K562 (cell line): Measurements from ENCODE around the gene RANBP3. TPM values are rescaled to one million over a fixed set of nuclear protein-coding genes. Genes with fewer than 3 reads are reported as not detected.

ENCODE experiments used
- ATAC-seq: fragments of 200-7000 bp; cut with Tn5 transposase; 3 replicates; pipeline ENCODE4 v1.9.1; 2020; ENCODE audit warnings: moderate library complexity
- Bru-seq: library from RNA; stranded (reverse); fragments of 400-500 nt; gene quantifications from one replicate; lab custom pipeline; 2021; lab: Mats Ljungman, UMichigan
- BruChase-seq, 2 experiments: library from RNA; stranded (reverse); fragments of 400-500 nt; gene quantifications; one replicate each; lab custom pipeline; 2021; lab: Mats Ljungman, UMichigan
- BruUV-seq: library from RNA; stranded (reverse); fragments of 400-500 nt; replicated peaks from 2 replicates; lab custom pipeline; 2021; lab: Mats Ljungman, UMichigan
- CTCF ChIA-PET: fragments of 300-600 bp; formaldehyde crosslinking; extraction: SDS; loops from one replicate; lab custom pipeline; 2021; ENCODE audit warnings: low intra/inter-chr PET ratio; lab: Yijun Ruan, JAX
- POLR2A ChIA-PET: fragments of 300-600, 350-650 bp; sonication (Branson Sonifier 250); formaldehyde crosslinking; extraction: SDS; loops from one replicate; lab custom pipeline; 2021; ENCODE audit warnings: antibody characterized with exemption, inconsistent platforms; lab: Yijun Ruan, JAX
- DNase-seq, 4 experiments: peaks; one replicate each; pipeline versions ENCODE4 v3.0.0 to v3.0.0-alpha.2; 2011 to 2018; ENCODE audit warnings: low spot score in 3 of 4, mixed read lengths in 3 of 4; ENCODE audit errors: extremely low read depth in 1 of 4
- FAIRE-seq: peaks from 2 replicates; lab custom pipeline; 2011; peaks lifted over from hg19 to GRCh38; lab: Jason Lieb, UNC
- H2AFZ ChIP-seq: 2 replicates; pipeline ENCODE4 v1.6.0; 2011; ENCODE audit warnings: low read depth, low read length, control low read depth, inconsistent platforms
- H3K27ac ChIP-seq: fragments of 200-600 bp; 3 replicates; pipeline ENCODE4 v1.8.0; 2011; ENCODE audit warnings: low read depth, mild to moderate bottlenecking, control low read depth, inconsistent platforms, low read length, moderate library complexity, mixed read lengths; ENCODE audit errors: extremely low read depth
- H3K27me3 ChIP-seq, 2 experiments: fragments of 300-600 bp in 1 of 2; 2 replicates in 1 of 2; 3 replicates in 1 of 2; pipeline versions ENCODE4 v1.6.0 to v1.8.0; 2011; ENCODE audit warnings: inconsistent platforms in 2 of 2, low read length in 2 of 2, mild to moderate bottlenecking in 1 of 2, mixed read lengths in 1 of 2, moderate library complexity in 1 of 2; ENCODE audit not compliant: control insufficient read depth in 2 of 2, insufficient read depth in 2 of 2
- H3K36me3 ChIP-seq: fragments of 300-600 bp; 3 replicates; pipeline ENCODE4 v1.8.0; 2011; ENCODE audit warnings: mild to moderate bottlenecking, low read length, inconsistent platforms; ENCODE audit not compliant: control insufficient read depth, insufficient read depth
- H3K4me1 ChIP-seq, 2 experiments: fragments of 200-600 bp in 1 of 2; replicated peaks in 1 of 2; 2 replicates in 1 of 2; 3 replicates in 1 of 2; pipeline versions ENCODE4 v1.5.1 to v1.8.0; 2011; ENCODE audit warnings: inconsistent platforms in 2 of 2, low read length in 2 of 2, mild to moderate bottlenecking in 1 of 2, mixed read lengths in 1 of 2, moderate library complexity in 1 of 2; ENCODE audit not compliant: control insufficient read depth in 2 of 2, insufficient read depth in 2 of 2
- H3K4me2 ChIP-seq: 2 replicates; pipeline ENCODE4 v1.6.1; 2011; ENCODE audit warnings: low read length, control low read depth, inconsistent platforms, mixed read lengths; ENCODE audit not compliant: insufficient read depth
- H3K4me3 ChIP-seq: fragments of 200-600 bp; sonication (generic), shearing (Covaris generic); 2 replicates; pipeline ENCODE4 v1.5.1; 2016; ENCODE audit warnings: control low read depth, inconsistent platforms
- H3K79me2 ChIP-seq: fragments of 200-600 bp; 3 replicates; pipeline ENCODE4 v1.8.0; 2011; ENCODE audit warnings: low read length, inconsistent platforms; ENCODE audit not compliant: control insufficient read depth, insufficient read depth
- H3K9ac ChIP-seq, 2 experiments: 2 replicates each; pipeline versions ENCODE4 v1.6.0 to v1.6.1; 2011; ENCODE audit warnings: low read depth in 2 of 2, low read length in 2 of 2, control low read depth in 1 of 2, inconsistent platforms in 1 of 2, mild to moderate bottlenecking in 1 of 2, mixed read lengths in 1 of 2; ENCODE audit not compliant: insufficient read depth in 1 of 2
- H3K9me1 ChIP-seq: one replicate; pipeline ENCODE4 v1.6.0; 2011; ENCODE audit warnings: inconsistent platforms, mild to moderate bottlenecking, low read length, moderate library complexity; ENCODE audit not compliant: control insufficient read depth, insufficient read depth
- H3K9me3 ChIP-seq: replicated peaks from 2 replicates; pipeline ENCODE4 v1.5.1; 2011; ENCODE audit warnings: low read depth, low read length, inconsistent platforms; ENCODE audit not compliant: control insufficient read depth, insufficient read depth
- H4K20me1 ChIP-seq: replicated peaks from 2 replicates; pipeline ENCODE4 v1.6.1; 2011; ENCODE audit warnings: low read length, inconsistent platforms, mixed read lengths; ENCODE audit not compliant: control insufficient read depth, insufficient read depth
- ETV1 ChIP-seq: fragments of 450-650 bp; conservative IDR thresholded peaks from 2 replicates; pipeline ENCODE4 v1.6.1; 2016; ENCODE audit warnings: missing genetic modification characterization, control low read depth, low read depth, missing compliant biosample characterization
- HMG20B ChIP-seq: fragments of 250-450 bp; sonication (Bioruptor Pico); IDR thresholded peaks from 2 replicates; pipeline ENCODE4 v1.5.0; 2021; ENCODE audit warnings: mild to moderate bottlenecking
- JUNB ChIP-seq: fragments of 450-650 bp; formaldehyde crosslinking; conservative IDR thresholded peaks from 2 replicates; pipeline ENCODE4 v1.4.0; 2020; ENCODE audit warnings: mild to moderate bottlenecking
- MED1 ChIP-seq: sonication (generic); formaldehyde crosslinking; IDR thresholded peaks from 2 replicates; pipeline ENCODE4 v1.8.1; 2023; ENCODE audit warnings: missing genetic modification reagents, borderline replicate concordance
- NFE2 ChIP-seq: IDR thresholded peaks from 2 replicates; pipeline ENCODE4 v1.6.1; 2014; ENCODE audit warnings: antibody characterized with exemption, low read depth
- NFXL1 ChIP-seq: fragments of 450-650 bp; formaldehyde crosslinking; IDR thresholded peaks from 2 replicates; pipeline ENCODE4 v1.4.0; 2021; ENCODE audit warnings: mild to moderate bottlenecking
- TBL1XR1 ChIP-seq, 2 experiments: IDR thresholded peaks; 2 replicates each; pipeline ENCODE4 v1.6.1; 2012; ENCODE audit warnings: improper control_type of control experiment in 2 of 2, low read length in 2 of 2, mild to moderate bottlenecking in 1 of 2
- ZNF282 ChIP-seq: sonication (generic); formaldehyde crosslinking; IDR thresholded peaks from 2 replicates; pipeline ENCODE4 v1.8.1; 2023; ENCODE audit warnings: missing genetic modification reagents
- ZNF436 ChIP-seq: fragments of 250-450, 450-650 bp; sonication (Bioruptor Pico); formaldehyde crosslinking; IDR thresholded peaks from 2 replicates; pipeline ENCODE4 v1.7.0; 2020; ENCODE audit warnings: mild to moderate bottlenecking
- WGBS: fragments of 100-300 bp; shearing (Covaris generic); methylation state at CpG from one replicate; pipeline ENCODE4 v1.1.6; 2016; ENCODE audit warnings: low coverage, mixed read lengths; ENCODE audit not compliant: insufficient coverage; ENCODE audit errors: missing lambda C conversion rate; 5-methylcytosine and 5-hydroxymethylcytosine counted together
- in situ Hi-C: fragments of 300-500 bp; cut with MboI; formaldehyde crosslinking; loops from 4 replicates; pipeline ENCODE4 v1.15.0; 2018; ENCODE audit warnings: inconsistent platforms, mixed read lengths
- intact Hi-C: fragments of 100-400 bp; cut with micrococcal nuclease; formaldehyde crosslinking; loops from 2 replicates; pipeline ENCODE4 v1.14.2; 2022
- long read RNA-seq, 3 experiments: library from polyadenylated mRNA in 2 of 3; library from RNA in 1 of 3; unstranded in 2 of 3; stranded (forward) in 1 of 3; transcript quantifications; one replicate each; pipeline ENCODE4 v2.0.0, GENCODE V29; 2019 to 2022
- polyA minus RNA-seq, 3 experiments: library from RNA; depleted of rRNA, polyadenylated mRNA; stranded (reverse); fragments of >200 nt; gene quantifications; 2 replicates each; pipeline ENCODE4 v1.2.3, GENCODE V29; 2011
- polyA plus RNA-seq, 8 experiments: library from polyadenylated mRNA; depleted of rRNA in 4 of 8; stranded (reverse) in 5 of 8; unstranded in 3 of 8; fragments of >200 nt; fragmentation: Nextera tagmentation in 2 of 8; fragmentation: Illumina TruSeq in 1 of 8; extraction: Ambion mirVana in 2 of 8; extraction: Trizol in 1 of 8; gene quantifications; 2 replicates each; pipeline versions ENCODE4 v1.2.1 to v1.2.3, GENCODE V29; 2011 to 2014; ENCODE audit warnings: inconsistent platforms in 1 of 8, missing spikeins in 1 of 8
- total RNA-seq, 7 experiments: library from RNA; depleted of rRNA in 6 of 7; stranded (reverse); fragments of >200 nt in 6 of 7; fragmentation: Illumina TruSeq in 2 of 7; extraction: Trizol in 2 of 7; gene quantifications; 2 replicates each; pipeline versions ENCODE4 v1.2.1 to v1.2.3, GENCODE V29; 2011 to 2021; ENCODE audit warnings: low replicate concordance in 1 of 7
- TF ChIP-seq, protein P1 (sequence below): fragments of 450-650 bp; formaldehyde crosslinking; IDR thresholded peaks from 2 replicates; pipeline ENCODE4 v1.4.0; 2022; ENCODE audit warnings: mild to moderate bottlenecking, moderate library complexity

Gene RANBP3, protein sequence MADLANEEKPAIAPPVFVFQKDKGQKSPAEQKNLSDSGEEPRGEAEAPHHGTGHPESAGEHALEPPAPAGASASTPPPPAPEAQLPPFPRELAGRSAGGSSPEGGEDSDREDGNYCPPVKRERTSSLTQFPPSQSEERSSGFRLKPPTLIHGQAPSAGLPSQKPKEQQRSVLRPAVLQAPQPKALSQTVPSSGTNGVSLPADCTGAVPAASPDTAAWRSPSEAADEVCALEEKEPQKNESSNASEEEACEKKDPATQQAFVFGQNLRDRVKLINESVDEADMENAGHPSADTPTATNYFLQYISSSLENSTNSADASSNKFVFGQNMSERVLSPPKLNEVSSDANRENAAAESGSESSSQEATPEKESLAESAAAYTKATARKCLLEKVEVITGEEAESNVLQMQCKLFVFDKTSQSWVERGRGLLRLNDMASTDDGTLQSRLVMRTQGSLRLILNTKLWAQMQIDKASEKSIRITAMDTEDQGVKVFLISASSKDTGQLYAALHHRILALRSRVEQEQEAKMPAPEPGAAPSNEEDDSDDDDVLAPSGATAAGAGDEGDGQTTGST
- total RNA-seq (2011; cell fraction: chromatin; rRNA removed; ENCODE audit: low replicate concordance): 101 and 160 TPM in 2 replicates
- 112 and 117 TPM in 2 replicates for total RNA-seq (2011; cell fraction: nucleolus; rRNA removed)
- total RNA-seq (2011; cell fraction: nucleoplasm; rRNA removed): 92.0 and 98.2 TPM in 2 replicates
- total RNA-seq (2014; rRNA removed): 63.2 and 82.2 TPM in 2 replicates
- total RNA-seq (2014; rRNA removed; fragmentation: Illumina TruSeq; extraction: Trizol): 42.0 and 48.5 TPM in 2 replicates
- total RNA-seq (2015; rRNA removed; fragmentation: Illumina TruSeq; extraction: Trizol): 54.4 and 66.7 TPM in 2 replicates
- total RNA-seq (2021): 63.1 and 70.3 TPM in 2 replicates
- polyA plus RNA-seq (2011; rRNA removed): 46.6 and 57.6 TPM in 2 replicates
- 70.4 and 122 TPM in 2 replicates for polyA plus RNA-seq (2011; cell fraction: cytosol; rRNA removed)
- polyA plus RNA-seq (2011; cell fraction: nucleus; rRNA removed): 84.9 and 193 TPM in 2 replicates
- polyA plus RNA-seq (2012): 65.4 and 79.1 TPM in 2 replicates
- 68.9 and 81.9 TPM in 2 replicates for polyA plus RNA-seq (2014; fragmentation: Illumina TruSeq; extraction: Trizol)
- 1 to 10 TPM in 1 of 2 experiments, under 1 TPM in 1; 0.90 to 1.8 TPM for polyA plus RNA-seq (2014; fragmentation: Nextera tagmentation; extraction: Ambion mirVana)
- 84.7 and 95.1 TPM in 2 replicates for polyA plus RNA-seq (2014; rRNA removed)
- polyA minus RNA-seq (2011; rRNA and poly(A)+ RNA removed): 29.0 and 45.3 TPM in 2 replicates
- polyA minus RNA-seq (2011; cell fraction: cytosol; rRNA and poly(A)+ RNA removed): 53.6 and 66.7 TPM in 2 replicates
- polyA minus RNA-seq (2011; cell fraction: nucleus; rRNA and poly(A)+ RNA removed): 32.7 and 38.9 TPM in 2 replicates
- percentile 80 among the genes with signal in this experiment for Bru-seq, nascent RNA
- BruChase-seq, experiment 1, labeled RNA remaining after a 2-hour chase: percentile 87 among the genes with signal in this experiment
- BruChase-seq, experiment 2, labeled RNA remaining after a 6-hour chase: percentile 86 among the genes with signal in this experiment
- long read RNA-seq, experiment 1, transcript RANBP3-201 (16 exons, 1,762 nt): major isoform, 17 of 118 reads
- long read RNA-seq, experiment 1, transcript RANBP3-220 (16 exons, 1,783 nt): minor isoform, 10 of 118 reads
- long read RNA-seq, experiment 1, partial matches to known transcripts: 23 of 118 reads
- long read RNA-seq, experiment 1, other reads (novel, unspliced or antisense): 64 of 118 reads
- long read RNA-seq, experiment 2, transcript RANBP3-201 (16 exons, 1,762 nt): major isoform, 6 of 71 reads
- long read RNA-seq, experiment 2, transcript RANBP3-220 (16 exons, 1,783 nt): major isoform, 6 of 71 reads
- long read RNA-seq, experiment 2, partial matches to known transcripts: 23 of 71 reads
- long read RNA-seq, experiment 2, other reads (novel, unspliced or antisense): 33 of 71 reads
- long read RNA-seq, experiment 3, transcript RANBP3-220 (16 exons, 1,783 nt): minor isoform, 6 of 47 reads
- long read RNA-seq, experiment 3, transcript RANBP3-201 (16 exons, 1,762 nt): major isoform, 16 of 47 reads
- long read RNA-seq, experiment 3, partial matches to known transcripts: 8 of 47 reads
- long read RNA-seq, experiment 3, other reads (novel, unspliced or antisense): 16 of 47 reads

DNA sequence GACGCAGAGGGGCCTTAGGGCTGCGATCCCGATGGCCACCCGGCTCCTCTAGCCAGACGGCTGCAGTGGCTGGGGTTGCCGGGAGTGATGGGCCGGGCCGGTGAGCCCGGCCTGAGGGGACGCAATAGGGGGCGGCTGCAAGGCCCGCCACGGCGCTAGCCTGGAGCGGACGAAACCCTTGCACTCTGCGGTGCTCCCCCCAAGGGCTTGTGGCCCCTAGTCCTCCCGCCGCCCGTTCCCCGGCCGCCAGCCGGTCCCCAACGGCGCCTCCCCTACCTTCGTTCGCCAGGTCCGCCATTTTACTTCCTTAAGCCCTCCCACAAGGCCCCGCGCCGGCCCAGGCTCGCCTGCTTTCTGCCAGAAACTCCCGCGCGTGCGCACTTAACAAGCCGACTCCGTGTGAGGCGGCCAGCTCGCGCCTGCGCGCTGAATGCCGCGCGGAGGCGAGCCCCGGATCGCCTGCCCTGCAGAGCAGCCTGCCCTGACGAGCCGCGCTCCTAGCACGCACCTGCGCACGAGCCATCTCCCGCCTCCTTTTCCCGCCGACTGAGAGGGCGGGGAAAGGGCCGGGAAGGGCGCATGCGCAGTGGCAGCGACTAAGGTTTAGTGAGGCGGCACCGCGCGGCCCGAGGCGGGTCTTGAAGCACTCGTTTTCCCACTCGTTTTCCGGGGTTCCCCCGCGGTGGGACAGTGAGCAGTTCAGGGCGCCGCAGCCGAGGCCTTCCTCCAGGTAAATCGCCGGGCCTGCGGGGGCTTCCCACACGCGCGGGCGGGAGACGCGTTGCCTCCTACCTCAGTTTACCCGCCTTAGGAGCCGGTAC is at the start of gene RANBP3:
TSS of gene RANBP3 (minus strand) at position 356 of the 821 bp plus-strand sequence. CDS start at position 298, 58 bp downstream.
- Histone ChIP-seq H3K4me1 (peaks cover 13 to 43% of the 10 kb centered on the region in 2 experiments; a peak in 4 of 5 replicates), H3K4me2 (peak within 1 kb of the TSS; percentile 95), H3K9ac (peak within 1 kb of the TSS; percentile 95 to 99), H4K20me1 (no peaks in the 10 kb centered on the region; the same call in 1 of the 2 replicates), H3K79me2 (peaks cover 75% of the 10 kb centered on the region), H3K9me1 (peaks cover 7% of the 10 kb centered on the region), H3K27ac (peak within 1 kb of the TSS; percentile 96), H2AFZ (peak within 1 kb of the TSS; percentile 87), H3K27me3 (no peaks in the 10 kb centered on the region; a peak in 1 of 5 replicates), H3K9me3 (no peaks in the 10 kb centered on the region), H3K4me3 (peak within 1 kb of the TSS; percentile 92), H3K36me3 (peaks cover 49% of the 10 kb centered on the region)
- DNase-seq (peak; percentile 97 to 99 (median 98)), FAIRE-seq (peak; percentile 97), ATAC-seq (peak; percentile 94)
- no TSS peak for BruUV-seq
- POLR2A ChIA-PET: interaction anchor here (0.6 to 3.4 kb wide), 8 partner anchors 10 to 272 kb away, joined by 3 to 36 read pairs (median 4); partner anchors contain the start of genes CATSPERD and LONP1
- under 1% methylated on average over 70 of the region's 88 CpGs for WGBS
- in situ Hi-C loops (no loop called here), intact Hi-C loops (loop anchor here (2.0 kb wide), 1 partner anchor 73 kb away; the partner anchor contains the start of gene VMAC)
- CTCF ChIA-PET: interaction anchor here (0.7 kb wide), 1 partner anchor 93 kb away, joined by 3 read pairs; no protein-coding TSS in a partner anchor
- TF ChIP-seq ETV1 (tag) (no peak), HMG20B (no peak), JUNB (no peak), MED1 (CRISPR knock-in tag) (no peak), NFXL1 (CRISPR knock-in tag) (no peak), ZNF282 (CRISPR knock-in tag) (peak; percentile 13), NFE2 (no peak), ZNF436 (CRISPR knock-in tag) (no peak), TBL1XR1 (IDR thresholded peaks at IDR 0.05; ENCODE audit: low read length in 2 of 2) (no peak)
- TF ChIP-seq, protein P1, sequence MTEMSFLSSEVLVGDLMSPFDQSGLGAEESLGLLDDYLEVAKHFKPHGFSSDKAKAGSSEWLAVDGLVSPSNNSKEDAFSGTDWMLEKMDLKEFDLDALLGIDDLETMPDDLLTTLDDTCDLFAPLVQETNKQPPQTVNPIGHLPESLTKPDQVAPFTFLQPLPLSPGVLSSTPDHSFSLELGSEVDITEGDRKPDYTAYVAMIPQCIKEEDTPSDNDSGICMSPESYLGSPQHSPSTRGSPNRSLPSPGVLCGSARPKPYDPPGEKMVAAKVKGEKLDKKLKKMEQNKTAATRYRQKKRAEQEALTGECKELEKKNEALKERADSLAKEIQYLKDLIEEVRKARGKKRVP (CRISPR knock-in tag): peak; percentile 11; the same call in 1 of the 2 replicates
